HG02588 (cell line): ENCODE data around the gene TAS2R46.
"Not testable (repeated sequence)": the region's sequence is repeated elsewhere in the genome, so short reads cannot be mapped to it uniquely, and the experiment has no call there.

Experiments
- ATAC-seq: cut with Tn5 transposase; IDR thresholded peaks from one replicate; pipeline ENCODE4 v1.9.1; 2021; ENCODE audit warnings: mild to moderate bottlenecking, moderate library complexity; ENCODE audit not compliant: unreplicated experiment

Gene TAS2R46

DNA sequence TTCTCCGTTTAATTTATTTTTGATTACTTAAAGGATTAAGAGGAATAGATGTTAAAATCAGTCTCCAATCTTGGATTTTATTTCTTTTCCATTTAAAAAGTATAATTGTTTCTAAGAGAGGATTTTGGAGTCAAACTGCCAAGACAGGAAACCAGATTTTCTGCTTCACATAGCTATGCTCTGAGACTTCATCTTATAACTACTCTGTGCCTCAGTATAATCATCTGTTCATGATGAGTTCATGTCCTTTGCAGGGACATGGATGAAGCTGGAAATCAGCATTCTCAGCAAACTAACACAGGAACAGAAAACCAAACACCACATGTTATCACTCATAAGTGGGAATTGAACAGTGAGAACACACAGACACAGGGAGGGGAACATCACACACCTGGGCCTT lies 21.9 kb downstream of the TAS2R46 start:
- no peak for ATAC-seq

DNA sequence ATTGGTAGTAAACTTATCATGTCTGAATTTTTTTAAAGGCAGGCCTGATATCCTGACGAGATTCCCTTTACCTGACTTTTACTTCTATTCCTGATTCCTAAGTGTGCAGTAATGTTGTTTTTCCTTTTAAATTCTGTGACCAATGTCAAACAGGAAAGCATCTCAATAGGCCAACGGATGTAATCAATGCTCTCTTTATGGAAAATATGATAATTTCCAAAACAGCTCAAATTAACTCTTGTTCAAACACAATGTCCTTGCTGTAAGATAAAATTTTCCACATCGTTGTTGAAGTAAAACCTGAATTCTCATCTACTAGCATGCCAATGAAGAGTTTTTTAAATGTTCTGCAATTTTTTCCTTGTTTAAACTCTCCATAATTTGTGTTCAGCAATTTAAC lies 22.9 kb downstream of the TAS2R46 start:
- ATAC-seq = no peak

DNA sequence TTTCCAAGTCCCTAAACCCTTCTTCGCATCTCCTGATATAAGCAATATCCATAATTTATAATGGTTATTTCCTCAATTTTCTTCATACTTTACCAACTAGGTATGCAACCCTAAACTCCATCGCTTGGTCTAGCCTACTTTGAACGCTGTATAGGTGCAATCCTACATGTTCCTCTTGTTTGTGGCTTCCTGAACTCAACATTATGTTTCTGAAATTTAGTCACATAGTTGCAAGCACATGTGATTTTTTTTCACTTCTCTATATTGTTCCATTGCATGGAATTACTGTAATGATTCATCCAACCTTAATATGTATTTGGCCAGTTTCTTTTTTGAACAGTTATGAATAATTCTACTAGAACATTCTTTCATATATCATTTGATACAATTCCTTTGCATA lies 28.1 kb downstream of the TAS2R46 start:
- not testable (repeated sequence) for ATAC-seq

DNA sequence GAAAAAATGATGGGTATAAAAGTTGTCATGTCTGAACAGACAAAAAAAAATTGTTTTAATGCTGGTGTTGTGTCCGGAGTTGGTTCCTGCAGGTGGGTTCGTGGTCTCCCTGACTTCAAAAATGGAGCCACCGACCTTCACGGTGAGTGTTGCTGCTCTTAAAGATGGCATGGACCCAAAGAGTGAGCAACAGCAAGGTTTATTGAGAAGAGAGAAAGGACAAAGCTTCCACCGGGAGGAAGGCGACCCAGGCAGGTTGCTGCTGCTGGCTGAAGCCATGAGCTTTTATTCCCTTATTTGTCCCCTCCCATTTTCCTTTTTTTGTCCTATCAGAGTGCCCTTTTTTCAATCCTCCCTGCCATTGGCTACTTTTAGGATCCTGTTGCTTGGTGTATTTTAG lies 30.8 kb downstream of the TAS2R46 start, which contains the start of gene TAS2R31:
TSS of gene TAS2R31 (minus strand) at position 101 of the 400 bp plus-strand sequence. CDS start at position 29, 72 bp downstream.
- ATAC-seq = no peak

DNA sequence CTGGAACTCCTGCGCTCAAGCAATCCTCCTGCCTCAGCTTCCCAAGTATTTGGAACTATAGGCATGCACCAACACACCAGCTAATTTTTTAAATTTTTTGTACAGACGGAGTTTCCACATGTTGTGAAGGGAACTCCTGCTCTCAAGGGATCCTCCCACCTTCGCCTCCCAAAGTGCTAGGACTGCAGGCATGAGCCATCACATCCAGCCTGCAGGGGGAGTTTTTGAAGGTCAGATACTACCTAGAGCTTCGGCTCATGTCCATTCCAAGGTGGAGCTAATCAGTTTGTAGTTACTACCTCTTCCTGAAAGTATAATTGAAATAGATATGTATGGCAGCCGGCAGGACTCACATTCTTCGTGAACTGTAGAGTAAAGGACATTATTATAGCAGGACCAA lies 36.0 kb downstream of the TAS2R46 start:
- no peak for ATAC-seq

DNA sequence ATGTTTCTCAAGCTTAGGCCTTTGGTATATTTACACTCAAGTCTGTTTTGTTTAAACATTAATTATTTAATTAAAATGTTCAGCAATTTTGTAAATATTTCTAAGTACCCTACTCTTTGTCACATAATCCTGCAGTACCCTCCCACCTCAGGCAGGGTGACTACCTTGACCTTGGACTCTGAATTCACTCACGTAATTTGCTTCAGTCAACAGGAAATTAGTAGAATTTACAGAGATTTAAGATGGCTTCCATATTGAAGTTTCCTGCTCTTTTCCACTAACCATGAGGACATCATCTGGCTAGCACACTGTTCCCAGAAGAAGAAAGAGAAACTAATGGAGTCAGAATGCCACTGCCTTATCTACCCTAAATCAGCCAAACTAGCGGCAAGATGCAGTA lies 38.7 kb downstream of the TAS2R46 start:
- no peak for ATAC-seq

DNA sequence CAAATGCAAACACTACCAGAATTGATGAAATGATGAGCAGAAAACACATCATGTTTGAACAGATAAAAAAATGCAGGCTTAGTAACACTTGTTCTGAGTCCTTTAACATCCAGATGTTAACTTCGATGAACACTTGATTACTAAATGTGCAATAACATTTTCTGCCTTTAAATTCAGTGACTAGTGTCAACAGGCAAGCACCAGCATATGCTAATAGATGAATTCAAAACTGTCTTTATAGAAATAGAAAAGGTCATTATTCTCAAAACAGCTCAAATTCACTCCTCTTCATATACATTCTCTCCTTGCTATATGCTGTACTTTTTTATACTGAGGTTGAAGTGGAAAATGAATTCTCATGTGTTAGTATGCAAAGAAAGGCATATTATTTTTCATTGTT lies 39.6 kb downstream of the TAS2R46 start, which contains the start of gene TAS2R19:
TSS of gene TAS2R19 (minus strand) at position 101 of the 400 bp plus-strand sequence. CDS start at position 52, 49 bp downstream.
- no peak for ATAC-seq

DNA sequence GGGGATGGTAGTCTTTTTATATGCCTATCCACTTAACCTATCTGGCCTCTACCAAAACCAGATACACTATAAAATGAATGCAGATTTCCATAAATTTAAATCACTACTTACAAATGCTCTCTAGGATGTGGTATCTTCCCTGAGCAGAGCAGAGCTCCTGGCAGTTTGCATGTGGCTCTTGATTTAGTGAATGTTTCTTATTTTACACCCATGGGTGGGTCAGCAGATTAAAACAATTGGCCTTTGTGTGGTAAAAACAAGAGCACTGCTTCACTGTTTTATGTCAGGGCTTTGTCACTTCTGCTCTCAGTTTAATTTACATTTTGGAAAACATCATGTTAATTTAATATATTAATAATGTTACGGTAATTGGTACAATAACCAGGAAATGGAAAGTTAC lies 45.2 kb downstream of the TAS2R46 start:
- no peak for ATAC-seq

DNA sequence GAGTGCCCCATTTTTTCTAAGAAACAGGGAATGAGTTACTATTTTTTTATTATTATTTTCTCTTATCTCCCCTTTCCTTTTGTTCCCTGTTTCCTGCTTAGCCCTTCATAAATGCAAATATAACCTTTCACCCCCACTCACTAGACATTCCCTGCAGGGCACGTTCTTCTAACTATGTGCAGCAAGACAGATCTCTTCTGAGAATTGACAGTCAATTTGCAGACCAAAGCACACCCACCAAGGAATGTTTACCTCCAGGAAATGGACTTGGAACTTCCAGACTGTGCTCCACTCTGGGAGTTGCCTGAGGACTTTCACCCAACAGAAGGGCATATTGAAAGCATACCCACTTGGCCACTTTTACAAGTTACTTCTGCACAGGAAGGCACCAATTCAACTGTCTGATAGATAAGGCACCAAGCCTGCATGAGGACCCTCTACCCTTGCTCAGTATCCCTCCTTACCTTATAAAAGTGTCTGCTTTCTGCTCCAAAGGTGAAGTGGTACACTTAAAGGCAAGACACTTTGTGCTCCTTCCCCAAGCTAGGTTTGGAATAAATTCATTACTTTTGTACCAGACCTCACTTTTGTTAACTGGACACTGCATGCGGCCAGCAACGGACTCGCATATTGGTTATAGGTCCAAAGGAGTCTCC lies 46.2 kb downstream of the TAS2R46 start:
- ATAC-seq = no peak

DNA sequence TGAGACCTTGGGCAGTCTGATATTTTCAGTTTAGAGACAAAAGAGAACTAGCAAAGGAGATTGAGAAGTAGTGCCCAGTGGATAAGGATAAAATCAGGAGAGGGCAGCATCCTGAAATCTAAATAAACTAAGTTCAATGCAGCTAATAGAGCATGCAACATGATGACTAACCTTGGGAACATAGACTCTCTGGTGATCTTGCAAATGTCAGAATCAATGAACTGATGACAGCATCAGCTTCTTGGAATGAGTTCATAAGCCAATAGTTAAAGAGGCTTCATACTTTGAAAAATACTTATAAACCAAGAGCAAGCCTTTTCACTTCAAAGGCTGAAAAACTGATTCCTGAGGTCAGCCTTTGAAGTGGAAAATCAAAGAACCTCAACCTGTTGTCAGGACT lies 47.9 kb downstream of the TAS2R46 start:
- ATAC-seq = no peak
